Large intestine (tissue), 3 donors: ENCODE data around the gene CDKN2B-AS1. TPM values are rescaled to one million over a fixed set of nuclear protein-coding genes. Genes with fewer than 3 reads are reported as not detected.

ENCODE experiments used
- DNase-seq, 2 donors: peaks; one replicate each; pipeline versions ENCODE4 v3.0.0 to v3.0.0-alpha.2; 2013
- H3K27ac ChIP-seq: one replicate; pipeline ENCODE4 v1.5.1; 2013; ENCODE audit warnings: low read length
- H3K27me3 ChIP-seq: 2 replicates; pipeline ENCODE4 v1.6.1; 2013; ENCODE audit warnings: low read length; ENCODE audit not compliant: control insufficient read depth, insufficient read depth
- H3K36me3 ChIP-seq: 2 replicates; pipeline ENCODE4 v1.6.1; 2013; ENCODE audit warnings: low read length; ENCODE audit not compliant: control insufficient read depth, insufficient read depth
- H3K4me1 ChIP-seq: one replicate; pipeline ENCODE4 v1.6.1; 2013; ENCODE audit warnings: low read length; ENCODE audit not compliant: control insufficient read depth, insufficient read depth
- H3K4me3 ChIP-seq: one replicate; pipeline ENCODE4 v1.5.1; 2013; ENCODE audit warnings: low read length
- H3K9me3 ChIP-seq: one replicate; pipeline ENCODE4 v1.6.1; 2013; ENCODE audit warnings: mild to moderate bottlenecking, low read depth, low read length, moderate library complexity; ENCODE audit not compliant: control insufficient read depth
- WGBS: methylation state at CpG from one replicate; pipeline ENCODE4 v1.1.5; 2013; ENCODE audit warnings: low lambda C conversion rate; ENCODE audit not compliant: insufficient coverage; 5-methylcytosine and 5-hydroxymethylcytosine counted together
- polyA plus RNA-seq: library from polyadenylated mRNA; unstranded; fragments of 120-200 nt; gene quantifications from one replicate; pipeline ENCODE4 v1.2.1, GENCODE V29; 2013

CDKN2B-AS1 gene
- polyA plus RNA-seq, 1 donor, result 1.7 TPM

- peaks cover 13% of the 10 kb centered on the region for H3K4me1 ChIP-seq
- H3K27me3 ChIP-seq, result peaks cover 76% of the 10 kb centered on the region
- H3K36me3 ChIP-seq, result no peaks in the 10 kb centered on the region
- peak overlapping the region; percentile 50 for H3K4me3 ChIP-seq
- WGBS, result 0% methylated on average over 1 of the region's 56 CpGs
- DNase-seq, result peak; percentile 41 to 66
- H3K9me3 ChIP-seq, result peaks cover 3% of the 10 kb centered on the region
- no peak overlapping the region for H3K27ac ChIP-seq
Observed at GRCh38 chr9:21995006-21995665, 545 bp downstream of the CDKN2B-AS1 start.

- H3K27ac ChIP-seq, result no peak overlapping the region
- no peaks in the 10 kb centered on the region for H3K36me3 ChIP-seq
- WGBS, result 0% methylated on average over 1 of the region's 54 CpGs
- H3K9me3 ChIP-seq, result peaks cover 3% of the 10 kb centered on the region
- peaks cover 13% of the 10 kb centered on the region for H3K4me1 ChIP-seq
- peak overlapping the region; percentile 50 for H3K4me3 ChIP-seq
- DNase-seq, result peak in 1 of 2 donors; percentile 58
- H3K27me3 ChIP-seq, result peaks cover 78% of the 10 kb centered on the region
Observed at GRCh38 chr9:21995666-21996398, 1.2 kb downstream of the CDKN2B-AS1 start.

DNA sequence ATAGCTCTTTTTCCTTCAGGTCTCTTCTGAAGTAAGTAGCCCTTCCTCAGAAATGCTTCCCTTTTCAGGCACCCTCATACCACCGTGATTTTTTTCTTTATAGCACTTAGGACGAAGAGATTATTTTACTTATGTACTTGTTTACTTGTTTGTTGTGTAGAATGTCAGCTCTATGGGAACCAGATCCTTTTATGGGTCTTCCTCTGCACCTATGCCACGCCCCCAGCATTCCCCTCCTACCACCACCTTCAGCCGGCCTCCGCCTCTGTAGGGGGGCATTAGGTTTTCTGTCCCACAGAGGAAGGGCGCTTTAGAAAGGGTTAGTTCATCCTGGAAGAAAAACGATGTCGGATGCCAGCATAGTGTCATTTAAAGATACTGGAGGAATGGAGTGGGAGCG, 1.8 kb downstream of the CDKN2B-AS1 start:
- DNase-seq, result no peak
- Histone ChIP-seq H3K36me3 (no peaks in the 10 kb centered on the region), H3K27me3 (peaks cover 76% of the 10 kb centered on the region), H3K4me3 (no peak overlapping the region), H3K9me3 (peaks cover 3% of the 10 kb centered on the region), H3K27ac (no peak overlapping the region), H3K4me1 (peaks cover 13% of the 10 kb centered on the region)
- WGBS, result 13% methylated on average over 3 of the region's 9 CpGs

DNA sequence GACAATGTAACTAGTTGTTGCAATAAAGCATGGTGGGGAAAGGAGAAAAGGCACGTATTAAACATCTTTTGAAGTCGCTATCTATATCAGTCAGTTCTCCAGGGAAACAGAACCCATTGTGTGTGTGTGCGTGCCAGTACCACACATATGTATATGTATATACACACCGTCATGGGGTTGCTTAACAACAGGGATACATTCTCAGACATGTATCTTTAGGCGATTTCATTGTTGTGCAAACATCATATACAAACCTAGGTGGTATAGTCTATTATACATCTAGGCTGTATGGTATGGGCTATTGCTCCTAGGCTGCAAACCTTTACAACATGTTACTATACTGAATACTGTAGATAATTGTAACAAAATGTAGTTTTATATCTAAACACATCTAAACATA, 2.3 kb downstream of the CDKN2B-AS1 start:
- Histone ChIP-seq H3K4me3 (no peak overlapping the region), H3K4me1 (peaks cover 13% of the 10 kb centered on the region), H3K36me3 (no peaks in the 10 kb centered on the region), H3K9me3 (peaks cover 3% of the 10 kb centered on the region), H3K27ac (no peak overlapping the region), H3K27me3 (peaks cover 75% of the 10 kb centered on the region)
- no peak for DNase-seq
- WGBS, result no CpG with 5 or more reads among the region's 5 CpGs

DNA sequence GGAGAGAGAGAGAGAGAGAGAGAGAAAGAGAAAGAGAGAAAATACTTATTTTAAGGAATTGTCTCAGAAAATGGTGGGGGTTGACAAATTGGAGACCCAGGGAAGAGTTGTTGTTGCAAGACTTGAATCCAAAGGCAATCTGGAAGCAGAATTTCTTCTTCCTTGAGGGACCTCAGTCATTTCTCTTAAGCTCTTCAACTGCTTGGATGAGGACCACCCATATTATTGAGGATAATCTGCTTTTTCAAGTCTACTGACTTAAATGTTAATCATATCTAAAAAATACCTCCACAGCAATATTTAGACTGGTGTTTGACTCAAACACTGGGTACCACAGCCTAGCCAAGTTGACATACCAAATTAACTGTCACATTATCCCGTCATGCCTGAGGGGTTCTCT, 2.9 kb downstream of the CDKN2B-AS1 start:
- Histone ChIP-seq H3K4me3 (no peak overlapping the region), H3K9me3 (peaks cover 3% of the 10 kb centered on the region), H3K27me3 (peaks cover 75% of the 10 kb centered on the region), H3K4me1 (peaks cover 13% of the 10 kb centered on the region), H3K27ac (no peak overlapping the region), H3K36me3 (no peaks in the 10 kb centered on the region)
- no peak for DNase-seq
- WGBS, result 40% methylated on average over 1 of the region's 1 CpG

GRCh38 chr9:21998026-21998425, 3.4 kb downstream of the CDKN2B-AS1 start:
- Histone ChIP-seq H3K4me1 (peaks cover 13% of the 10 kb centered on the region), H3K27ac (no peak overlapping the region), H3K36me3 (no peaks in the 10 kb centered on the region), H3K27me3 (peaks cover 72% of the 10 kb centered on the region), H3K9me3 (peaks cover 3% of the 10 kb centered on the region), H3K4me3 (no peak overlapping the region)
- DNase-seq, result no peak
- WGBS, result no CpG with 5 or more reads among the region's 2 CpGs

GRCh38 chr9:22002038-22002437, 7.4 kb downstream of the CDKN2B-AS1 start:
- Histone ChIP-seq H3K4me3 (no peak overlapping the region), H3K27me3 (peaks cover 62% of the 10 kb centered on the region), H3K36me3 (no peaks in the 10 kb centered on the region), H3K9me3 (peaks cover 3% of the 10 kb centered on the region), H3K4me1 (no peaks in the 10 kb centered on the region), H3K27ac (no peak overlapping the region)
- DNase-seq, result no peak
- WGBS, result 33% methylated on average over 1 of the region's 1 CpG

- DNase-seq, result peak in 1 of 2 donors; percentile 26
- H3K9me3 ChIP-seq, result peaks cover 9% of the 10 kb centered on the region
- WGBS, result no CpG with 5 or more reads among the region's 25 CpGs
- no peaks in the 10 kb centered on the region for H3K4me1 ChIP-seq
- no peaks in the 10 kb centered on the region for H3K36me3 ChIP-seq
- peaks cover 54% of the 10 kb centered on the region for H3K27me3 ChIP-seq
- H3K4me3 ChIP-seq, result no peak overlapping the region
- no peak overlapping the region for H3K27ac ChIP-seq
Observed at GRCh38 chr9:22005021-22005701, 10.6 kb downstream of the CDKN2B-AS1 start.

- H3K27me3 ChIP-seq, result peaks cover 51% of the 10 kb centered on the region
- no peaks in the 10 kb centered on the region for H3K4me1 ChIP-seq
- no peak overlapping the region for H3K27ac ChIP-seq
- peak; percentile 15 to 52 for DNase-seq
- no peak overlapping the region for H3K4me3 ChIP-seq
- H3K36me3 ChIP-seq, result no peaks in the 10 kb centered on the region
- no CpG with 5 or more reads among the region's 44 CpGs for WGBS
- H3K9me3 ChIP-seq, result peaks cover 9% of the 10 kb centered on the region
Observed at GRCh38 chr9:22005702-22006606, 11.4 kb downstream of the CDKN2B-AS1 start.

DNA sequence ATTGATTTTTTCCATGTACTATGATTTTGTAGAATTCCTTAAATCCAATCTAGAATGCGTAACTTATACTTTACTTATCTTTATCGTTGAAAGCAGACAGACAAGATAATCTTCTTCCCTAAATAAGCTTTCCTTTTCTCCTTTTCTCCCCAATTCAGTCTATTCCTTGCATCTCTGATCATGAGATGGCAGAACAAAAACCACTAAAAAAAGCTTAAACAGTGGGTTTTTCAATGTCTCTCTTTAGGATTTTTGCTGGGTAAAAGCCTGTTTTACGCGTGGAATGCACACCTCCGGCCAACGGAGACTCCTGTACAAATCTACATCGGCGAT, 13.8 kb downstream of the CDKN2B-AS1 start:
- peaks cover 54% of the 10 kb centered on the region for H3K27me3 ChIP-seq

More for the DNA sequence above, 13.8 kb downstream of the CDKN2B-AS1 start:
- WGBS, result 6% methylated on average over 2 of the region's 8 CpGs
- H3K9me3 ChIP-seq, result peaks cover 9% of the 10 kb centered on the region
- no peaks in the 10 kb centered on the region for H3K36me3 ChIP-seq
- H3K4me3 ChIP-seq, result peak overlapping the region; percentile 87
- DNase-seq, result no peak
- H3K27ac ChIP-seq, result peak overlapping the region; percentile 44
- no peaks in the 10 kb centered on the region for H3K4me1 ChIP-seq
